Lower leg skin (tissue), 3 donors: ENCODE results near the gene DOK5.

Experiments used
- POLR2A ChIP-seq, 2 donors: fragments of 450-650 bp; IDR thresholded peaks; one replicate each; pipeline ENCODE4 v1.6.1; 2016 to 2017; ENCODE audit warnings: antibody characterized with exemption in 2 of 2, mild to moderate bottlenecking in 1 of 2, moderate library complexity in 1 of 2
- TF ChIP-seq, protein P1 (sequence below), 3 donors: fragments of 450-650 bp; IDR thresholded peaks; one replicate each; pipeline ENCODE4 v1.5.1; 2016; ENCODE audit warnings: antibody characterized with exemption in 3 of 3, mild to moderate bottlenecking in 3 of 3, moderate library complexity in 2 of 3

GRCh38 chr20:54630582-54630981 is 155.2 kb downstream of the DOK5 start:
- no peak for TF ChIP-seq POLR2A (IDR thresholded peaks at IDR 0.05)
- TF ChIP-seq, protein P1, sequence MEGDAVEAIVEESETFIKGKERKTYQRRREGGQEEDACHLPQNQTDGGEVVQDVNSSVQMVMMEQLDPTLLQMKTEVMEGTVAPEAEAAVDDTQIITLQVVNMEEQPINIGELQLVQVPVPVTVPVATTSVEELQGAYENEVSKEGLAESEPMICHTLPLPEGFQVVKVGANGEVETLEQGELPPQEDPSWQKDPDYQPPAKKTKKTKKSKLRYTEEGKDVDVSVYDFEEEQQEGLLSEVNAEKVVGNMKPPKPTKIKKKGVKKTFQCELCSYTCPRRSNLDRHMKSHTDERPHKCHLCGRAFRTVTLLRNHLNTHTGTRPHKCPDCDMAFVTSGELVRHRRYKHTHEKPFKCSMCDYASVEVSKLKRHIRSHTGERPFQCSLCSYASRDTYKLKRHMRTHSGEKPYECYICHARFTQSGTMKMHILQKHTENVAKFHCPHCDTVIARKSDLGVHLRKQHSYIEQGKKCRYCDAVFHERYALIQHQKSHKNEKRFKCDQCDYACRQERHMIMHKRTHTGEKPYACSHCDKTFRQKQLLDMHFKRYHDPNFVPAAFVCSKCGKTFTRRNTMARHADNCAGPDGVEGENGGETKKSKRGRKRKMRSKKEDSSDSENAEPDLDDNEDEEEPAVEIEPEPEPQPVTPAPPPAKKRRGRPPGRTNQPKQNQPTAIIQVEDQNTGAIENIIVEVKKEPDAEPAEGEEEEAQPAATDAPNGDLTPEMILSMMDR (IDR thresholded peaks at IDR 0.05): no peak
